ENCODE results near the gene ASCC1. TPM values are rescaled to one million over a fixed set of nuclear protein-coding genes. Genes with fewer than 3 reads are reported as not detected.
A peak's percentile ranks its signal among the peaks of the same experiment; 100 is the strongest.

ASCC1 gene
- total and polyA plus RNA-seq, 2 of the 13 experiments (the other 11 are each of a cell fraction or from before 2014, with no cell fraction given), result 21.6 to 30.1 TPM

GRCh38 chr10:72260239-72260975, 44.3 kb upstream of the ASCC1 start (continued):
- TF ChIP-seq ZGPAT (CRISPR knock-in tag; IDR thresholded peaks at IDR 0.05) (peak; percentile 77), ZSCAN30 (CRISPR knock-in tag; IDR thresholded peaks at IDR 0.05) (no peak), ZC3H4 (CRISPR knock-in tag; IDR thresholded peaks at IDR 0.05; ENCODE audit: borderline replicate concordance) (no peak), SOX13 (IDR thresholded peaks at IDR 0.05) (peak; percentile 32; the same call in 1 of the 2 replicates), SOX13 (CRISPR knock-in tag; conservative IDR thresholded peaks at IDR 0.05 in 1 of 2, IDR thresholded peaks at IDR 0.05 in 1 of 2) (peak in 1 of 2 experiments; percentile 61; a peak in 2 of 4 replicates), NFKBIZ (CRISPR knock-in tag; IDR thresholded peaks at IDR 0.05) (no peak), MTA3 (CRISPR knock-in tag; IDR thresholded peaks at IDR 0.05) (no peak), FOXJ3 (CRISPR knock-in tag; IDR thresholded peaks at IDR 0.05; ENCODE audit: borderline replicate concordance) (no peak), RFXAP (CRISPR knock-in tag; IDR thresholded peaks at IDR 0.05; ENCODE audit: borderline replicate concordance) (peak; percentile 54; the same call in 1 of the 2 replicates), TIGD3 (CRISPR knock-in tag; IDR thresholded peaks at IDR 0.05; ENCODE audit: borderline replicate concordance) (peak; percentile 67; the same call in 1 of the 2 replicates), NFATC3 (CRISPR knock-in tag; IDR thresholded peaks at IDR 0.05) (no peak), SMARCE1 (IDR thresholded peaks at IDR 0.05; ENCODE audit: borderline replicate concordance) (no peak), NR3C1 (CRISPR knock-in tag; IDR thresholded peaks at IDR 0.05) (no peak), PHF5A (CRISPR knock-in tag; IDR thresholded peaks at IDR 0.05; ENCODE audit: low read depth, unreplicated experiment) (peak; percentile 91), ZNF530 (CRISPR knock-in tag; IDR thresholded peaks at IDR 0.05; ENCODE audit: low read depth) (no peak), PITX1 (CRISPR knock-in tag; IDR thresholded peaks at IDR 0.05) (peak; percentile 81), ESRRA (CRISPR knock-in tag; IDR thresholded peaks at IDR 0.05; ENCODE audit: low read depth) (peak; percentile 45; the same call in 1 of the 2 replicates), DMAP1 (CRISPR knock-in tag; IDR thresholded peaks at IDR 0.05) (peak; percentile 68; the same call in 1 of the 2 replicates), REL (CRISPR knock-in tag; conservative IDR thresholded peaks at IDR 0.05) (no peak), ZNF496 (CRISPR knock-in tag; IDR thresholded peaks at IDR 0.05; ENCODE audit: insufficient replicate concordance) (no peak), ZNF253 (CRISPR knock-in tag; IDR thresholded peaks at IDR 0.05; ENCODE audit: borderline replicate concordance) (no peak), ZNF777 (CRISPR knock-in tag; IDR thresholded peaks at IDR 0.05) (no peak)
- TF ChIP-seq, protein P1, sequence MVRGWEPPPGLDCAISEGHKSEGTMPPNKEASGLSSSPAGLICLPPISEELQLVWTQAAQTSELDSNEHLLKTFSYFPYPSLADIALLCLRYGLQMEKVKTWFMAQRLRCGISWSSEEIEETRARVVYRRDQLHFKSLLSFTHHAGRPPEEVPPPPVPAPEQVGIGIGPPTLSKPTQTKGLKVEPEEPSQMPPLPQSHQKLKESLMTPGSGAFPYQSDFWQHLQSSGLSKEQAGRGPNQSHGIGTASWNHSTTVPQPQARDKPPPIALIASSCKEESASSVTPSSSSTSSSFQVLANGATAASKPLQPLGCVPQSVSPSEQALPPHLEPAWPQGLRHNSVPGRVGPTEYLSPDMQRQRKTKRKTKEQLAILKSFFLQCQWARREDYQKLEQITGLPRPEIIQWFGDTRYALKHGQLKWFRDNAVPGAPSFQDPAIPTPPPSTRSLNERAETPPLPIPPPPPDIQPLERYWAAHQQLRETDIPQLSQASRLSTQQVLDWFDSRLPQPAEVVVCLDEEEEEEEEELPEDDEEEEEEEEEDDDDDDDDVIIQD (CRISPR knock-in tag; IDR thresholded peaks at IDR 0.05; ENCODE audit: low read depth), result no peak; the same call in 1 of the 2 replicates
- TF ChIP-seq, protein P2, sequence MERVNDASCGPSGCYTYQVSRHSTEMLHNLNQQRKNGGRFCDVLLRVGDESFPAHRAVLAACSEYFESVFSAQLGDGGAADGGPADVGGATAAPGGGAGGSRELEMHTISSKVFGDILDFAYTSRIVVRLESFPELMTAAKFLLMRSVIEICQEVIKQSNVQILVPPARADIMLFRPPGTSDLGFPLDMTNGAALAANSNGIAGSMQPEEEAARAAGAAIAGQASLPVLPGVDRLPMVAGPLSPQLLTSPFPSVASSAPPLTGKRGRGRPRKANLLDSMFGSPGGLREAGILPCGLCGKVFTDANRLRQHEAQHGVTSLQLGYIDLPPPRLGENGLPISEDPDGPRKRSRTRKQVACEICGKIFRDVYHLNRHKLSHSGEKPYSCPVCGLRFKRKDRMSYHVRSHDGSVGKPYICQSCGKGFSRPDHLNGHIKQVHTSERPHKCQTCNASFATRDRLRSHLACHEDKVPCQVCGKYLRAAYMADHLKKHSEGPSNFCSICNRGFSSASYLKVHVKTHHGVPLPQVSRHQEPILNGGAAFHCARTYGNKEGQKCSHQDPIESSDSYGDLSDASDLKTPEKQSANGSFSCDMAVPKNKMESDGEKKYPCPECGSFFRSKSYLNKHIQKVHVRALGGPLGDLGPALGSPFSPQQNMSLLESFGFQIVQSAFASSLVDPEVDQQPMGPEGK (CRISPR knock-in tag; IDR thresholded peaks at IDR 0.05), result peak; percentile 87

All from HepG2 (cell line).